Measurements from ENCODE around the gene WDR18.

Gene WDR18

GRCh38 chr19:984165-984967 is at the start of gene WDR18:
TSS of gene WDR18 (plus strand) at chr19:984345. CDS start at chr19:984354, 9 bp downstream.
- H3K27me3 ChIP-seq (ENCODE audit: insufficient read depth, low read length, poor library complexity, severe bottlenecking) = no peaks in the 10 kb centered on the region
- no peaks in the 10 kb centered on the region for H3F3A ChIP-seq (ENCODE audit: low read depth)
- peaks cover 22% of the 10 kb centered on the region for H3K4me1 ChIP-seq (ENCODE audit: insufficient read depth, low read length, poor library complexity, severe bottlenecking)
- H3K36me3 ChIP-seq (ENCODE audit: insufficient read depth, low read length) = no peaks in the 10 kb centered on the region
- H3K4me3 ChIP-seq (ENCODE audit: low read length, poor library complexity, severe bottlenecking) = peak within 1 kb of the TSS; percentile 82
- no peaks in the 10 kb centered on the region for H3K9me3 ChIP-seq (ENCODE audit: insufficient read depth, low read depth, low read length)
- H3K4me2 ChIP-seq (ENCODE audit: low read depth, low read length, poor library complexity, severe bottlenecking) = peak within 1 kb of the TSS; percentile 79
- H2AFZ ChIP-seq (ENCODE audit: low read length) = peak within 1 kb of the TSS; percentile 84
- peak within 1 kb of the TSS; percentile 81 for H3K9ac ChIP-seq (ENCODE audit: low read depth, low read length, poor library complexity, severe bottlenecking)
- H4K20me1 ChIP-seq (ENCODE audit: insufficient read depth, low read length, poor library complexity, severe bottlenecking) = no peaks in the 10 kb centered on the region
- H3K9me2 ChIP-seq (replicated peaks; ENCODE audit: low read depth, low read length) = no peaks in the 10 kb centered on the region
- no peak for TF ChIP-seq CTCF (conservative IDR thresholded peaks at IDR 0.05; ENCODE audit: low read length)
- TF ChIP-seq EZH2phosphoT487 (IDR thresholded peaks at IDR 0.05; ENCODE audit: borderline replicate concordance) = no peak
- peaks cover 20% of the 10 kb centered on the region for H3K79me2 ChIP-seq (ENCODE audit: insufficient read depth, low read length)

GRCh38 chr19:934865-935479 is 49.2 kb upstream of the WDR18 start:
- Histone ChIP-seq H3K9ac (ENCODE audit: low read depth, low read length, poor library complexity, severe bottlenecking) (no peak overlapping the region), H3K27me3 (ENCODE audit: insufficient read depth, low read length, poor library complexity, severe bottlenecking) (no peaks in the 10 kb centered on the region), H3K4me1 (ENCODE audit: insufficient read depth, low read length, poor library complexity, severe bottlenecking) (no peaks in the 10 kb centered on the region), H3K36me3 (ENCODE audit: insufficient read depth, low read length) (peaks cover 4% of the 10 kb centered on the region; the same call in 1 of the 2 replicates), H3K9me2 (replicated peaks; ENCODE audit: low read depth, low read length) (no peaks in the 10 kb centered on the region), H3F3A (ENCODE audit: low read depth) (no peaks in the 10 kb centered on the region), H2AFZ (ENCODE audit: low read length) (no peak overlapping the region), H3K9me3 (ENCODE audit: insufficient read depth, low read depth, low read length) (no peaks in the 10 kb centered on the region), H3K4me2 (ENCODE audit: low read depth, low read length, poor library complexity, severe bottlenecking) (no peak overlapping the region), H3K4me3 (ENCODE audit: low read length, poor library complexity, severe bottlenecking) (no peak overlapping the region), H3K79me2 (ENCODE audit: insufficient read depth, low read length) (peaks cover 30% of the 10 kb centered on the region; the same call in 1 of the 2 replicates), H4K20me1 (ENCODE audit: insufficient read depth, low read length, poor library complexity, severe bottlenecking) (peaks cover 16% of the 10 kb centered on the region)
- TF ChIP-seq EZH2phosphoT487 (IDR thresholded peaks at IDR 0.05; ENCODE audit: borderline replicate concordance) (no peak), CTCF (conservative IDR thresholded peaks at IDR 0.05; ENCODE audit: low read length) (no peak)

GRCh38 chr19:936175-936546 is 48.0 kb upstream of the WDR18 start:
- TF ChIP-seq CTCF (conservative IDR thresholded peaks at IDR 0.05; ENCODE audit: low read length) (no peak), EZH2phosphoT487 (IDR thresholded peaks at IDR 0.05; ENCODE audit: borderline replicate concordance) (no peak)
- no peaks in the 10 kb centered on the region for H3K9me3 ChIP-seq (ENCODE audit: insufficient read depth, low read depth, low read length)
- H2AFZ ChIP-seq (ENCODE audit: low read length) = no peak overlapping the region
- no peaks in the 10 kb centered on the region for H3F3A ChIP-seq (ENCODE audit: low read depth)
- no peak overlapping the region for H3K4me2 ChIP-seq (ENCODE audit: low read depth, low read length, poor library complexity, severe bottlenecking)
- H3K79me2 ChIP-seq (ENCODE audit: insufficient read depth, low read length) = peaks cover 35% of the 10 kb centered on the region; the same call in 1 of the 2 replicates
- no peaks in the 10 kb centered on the region for H3K27me3 ChIP-seq (ENCODE audit: insufficient read depth, low read length, poor library complexity, severe bottlenecking)
- H4K20me1 ChIP-seq (ENCODE audit: insufficient read depth, low read length, poor library complexity, severe bottlenecking) = peaks cover 16% of the 10 kb centered on the region
- H3K9ac ChIP-seq (ENCODE audit: low read depth, low read length, poor library complexity, severe bottlenecking) = no peak overlapping the region
- H3K9me2 ChIP-seq (replicated peaks; ENCODE audit: low read depth, low read length) = no peaks in the 10 kb centered on the region
- H3K36me3 ChIP-seq (ENCODE audit: insufficient read depth, low read length) = peaks cover 4% of the 10 kb centered on the region; the same call in 1 of the 2 replicates
- H3K4me3 ChIP-seq (ENCODE audit: low read length, poor library complexity, severe bottlenecking) = no peak overlapping the region
- no peaks in the 10 kb centered on the region for H3K4me1 ChIP-seq (ENCODE audit: insufficient read depth, low read length, poor library complexity, severe bottlenecking)

Measured in Loucy (cell line).